Measurements from ENCODE around the gene LIPC. TPM values are rescaled to one million over a fixed set of nuclear protein-coding genes. Genes with fewer than 3 reads are reported as not detected.

LIPC gene
- total RNA-seq, 1 donor from 2014 or later: 1.0 TPM

GRCh38 chr15:58501636-58502188 is 69.9 kb downstream of the LIPC start:
- DNase-seq (no peak), ATAC-seq (no peak)
- intact Hi-C loops (cut with DNase I): no loop called here
- Histone ChIP-seq H3K36me3 (no peaks in the 10 kb centered on the region), H3K9me3 (no peaks in the 10 kb centered on the region), H3K4me3 (no peak overlapping the region), H3K27ac (no peak overlapping the region), H3K27me3 (ENCODE audit: low read depth) (no peaks in the 10 kb centered on the region), H3K4me1 (peaks cover 3% of the 10 kb centered on the region)
- no peak for TF ChIP-seq CTCF (IDR thresholded peaks at IDR 0.05)

GRCh38 chr15:58503139-58504027 is 71.6 kb downstream of the LIPC start:
- no peak for TF ChIP-seq CTCF (IDR thresholded peaks at IDR 0.05)
- intact Hi-C loops (cut with DNase I): no loop called here
- H3K4me3 ChIP-seq: no peak overlapping the region
- no peaks in the 10 kb centered on the region for H3K9me3 ChIP-seq
- ATAC-seq (no peak), DNase-seq (no peak)
- no peak overlapping the region for H3K27ac ChIP-seq
- H3K4me1 ChIP-seq: peaks cover 3% of the 10 kb centered on the region
- no peaks in the 10 kb centered on the region for H3K27me3 ChIP-seq (ENCODE audit: low read depth)
- no peaks in the 10 kb centered on the region for H3K36me3 ChIP-seq

GRCh38 chr15:58504674-58505234 is 73.0 kb downstream of the LIPC start:
- Histone ChIP-seq H3K27me3 (ENCODE audit: low read depth) (no peaks in the 10 kb centered on the region), H3K4me3 (no peak overlapping the region), H3K4me1 (peaks cover 3% of the 10 kb centered on the region), H3K36me3 (no peaks in the 10 kb centered on the region), H3K27ac (no peak overlapping the region), H3K9me3 (no peaks in the 10 kb centered on the region)
- ATAC-seq: no peak
- TF ChIP-seq CTCF (IDR thresholded peaks at IDR 0.05): no peak
- DNase-seq: no peak
- intact Hi-C loops (cut with DNase I): no loop called here

- Histone ChIP-seq H3K27ac (no peak overlapping the region), H3K4me3 (no peak overlapping the region), H3K4me1 (peaks cover 3% of the 10 kb centered on the region), H3K9me3 (no peaks in the 10 kb centered on the region), H3K36me3 (no peaks in the 10 kb centered on the region), H3K27me3 (ENCODE audit: low read depth) (no peaks in the 10 kb centered on the region)
- DNase-seq: no peak
- no peak for ATAC-seq
- intact Hi-C loops (cut with DNase I): no loop called here
- no peak for TF ChIP-seq CTCF (IDR thresholded peaks at IDR 0.05)
Observed at GRCh38 chr15:58505581-58505980, 73.8 kb downstream of the LIPC start.

- ATAC-seq (peak in 1 of 2 donors; percentile 50), DNase-seq (no peak)
- Histone ChIP-seq H3K27ac (peak overlapping the region; percentile 26), H3K27me3 (ENCODE audit: low read depth) (no peaks in the 10 kb centered on the region), H3K9me3 (no peaks in the 10 kb centered on the region), H3K4me1 (peaks cover 3% of the 10 kb centered on the region), H3K36me3 (no peaks in the 10 kb centered on the region), H3K4me3 (no peak overlapping the region)
- intact Hi-C loops (cut with DNase I): no loop called here
- TF ChIP-seq CTCF (IDR thresholded peaks at IDR 0.05): no peak
Observed at GRCh38 chr15:58506064-58506490, 74.3 kb downstream of the LIPC start.
